Measurements from ENCODE around the gene TIMP2.

Gene TIMP2

DNA sequence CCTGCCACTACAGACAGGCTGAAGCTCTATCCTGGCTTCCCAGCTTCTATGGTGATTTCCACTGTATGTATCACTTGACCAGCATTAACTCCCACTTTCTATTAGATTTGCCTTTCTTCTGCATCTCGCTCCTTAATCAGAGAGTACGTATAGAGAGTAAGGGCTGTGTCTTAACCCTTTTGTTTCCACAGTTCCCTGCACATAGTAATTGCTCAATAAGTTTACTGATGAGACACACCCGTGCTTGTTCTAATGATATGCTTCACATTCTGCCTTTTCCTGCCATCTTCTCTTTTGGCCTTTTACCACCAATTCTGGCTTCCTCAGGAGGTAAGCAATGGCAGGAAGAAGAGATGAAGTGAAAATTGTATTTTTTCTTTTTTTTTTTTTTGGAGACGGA lies 64.0 kb downstream of the TIMP2 start:
- Histone ChIP-seq H3K36me3 (ENCODE audit: insufficient read depth, insufficient read length, low read length) (peaks cover 23% of the 10 kb centered on the region), H3K4me1 (ENCODE audit: insufficient read depth, insufficient read length) (no peaks in the 10 kb centered on the region), H3K4me3 (ENCODE audit: insufficient read length, low read depth) (no peak overlapping the region), H3K9me3 (ENCODE audit: insufficient read depth, low read length) (no peaks in the 10 kb centered on the region), H3K9ac (ENCODE audit: insufficient read length, low read depth) (no peak overlapping the region), H3K27me3 (ENCODE audit: insufficient read depth, insufficient read length) (no peaks in the 10 kb centered on the region)
- DNase-seq (ENCODE audit: low read depth, low spot score), result no peak
- TF ChIP-seq YY1 (IDR thresholded peaks at IDR 0.05; ENCODE audit: insufficient read depth, insufficient read length) (no peak), ZNF274 (IDR thresholded peaks at IDR 0.05; ENCODE audit: low read depth, low read length) (no peak), SUZ12 (IDR thresholded peaks at IDR 0.05; ENCODE audit: extremely low read depth, insufficient read depth, insufficient read length) (no peak)

DNA sequence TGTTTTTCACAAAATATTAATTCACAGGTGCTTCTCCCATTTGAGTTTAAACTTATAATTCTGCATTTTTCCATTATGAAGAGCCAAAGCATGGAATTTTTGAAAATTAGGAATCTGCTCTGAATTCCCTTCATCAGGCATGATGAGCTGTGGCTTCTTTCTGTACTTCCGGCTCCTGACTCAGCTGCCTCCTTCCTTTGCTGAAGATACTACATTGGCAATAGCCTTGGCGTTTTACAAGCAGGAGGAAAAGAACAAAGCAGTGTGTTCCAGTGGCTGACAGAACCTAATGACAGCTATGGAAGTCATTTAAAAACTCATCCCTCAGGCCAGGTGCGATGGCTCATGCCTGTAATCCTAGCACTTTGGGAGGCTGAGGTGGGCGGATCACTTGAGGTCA lies 66.1 kb downstream of the TIMP2 start:
- Histone ChIP-seq H3K4me3 (ENCODE audit: insufficient read length, low read depth) (no peak overlapping the region), H3K4me1 (ENCODE audit: insufficient read depth, insufficient read length) (peaks cover 3% of the 10 kb centered on the region), H3K36me3 (ENCODE audit: insufficient read depth, insufficient read length, low read length) (peaks cover 43% of the 10 kb centered on the region), H3K9me3 (ENCODE audit: insufficient read depth, low read length) (no peaks in the 10 kb centered on the region), H3K27me3 (ENCODE audit: insufficient read depth, insufficient read length) (no peaks in the 10 kb centered on the region), H3K9ac (ENCODE audit: insufficient read length, low read depth) (no peak overlapping the region)
- TF ChIP-seq YY1 (IDR thresholded peaks at IDR 0.05; ENCODE audit: insufficient read depth, insufficient read length) (no peak), SUZ12 (IDR thresholded peaks at IDR 0.05; ENCODE audit: extremely low read depth, insufficient read depth, insufficient read length) (no peak), ZNF274 (IDR thresholded peaks at IDR 0.05; ENCODE audit: low read depth, low read length) (no peak)
- no peak for DNase-seq (ENCODE audit: low read depth, low spot score)

DNA sequence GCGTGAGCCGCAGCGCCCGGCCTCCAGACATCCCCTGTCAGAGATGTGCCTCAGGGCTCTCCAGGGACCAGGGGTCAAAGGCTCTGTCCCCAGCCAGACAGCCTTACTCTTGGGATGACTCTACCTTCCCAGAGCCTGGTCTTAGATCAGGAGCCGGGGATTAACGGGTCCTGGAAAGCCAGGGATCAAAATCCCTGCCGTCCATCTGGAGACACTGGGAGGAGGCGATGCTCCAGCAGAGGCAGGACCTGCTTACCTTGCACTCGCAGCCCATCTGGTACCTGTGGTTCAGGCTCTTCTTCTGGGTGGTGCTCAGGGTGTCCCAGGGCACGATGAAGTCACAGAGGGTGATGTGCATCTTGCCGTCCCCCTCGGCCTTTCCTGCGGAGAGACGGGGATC lies 67.9 kb downstream of the TIMP2 start:
- peaks cover 49% of the 10 kb centered on the region for H3K36me3 ChIP-seq (ENCODE audit: insufficient read depth, insufficient read length, low read length)
- TF ChIP-seq SUZ12 (IDR thresholded peaks at IDR 0.05; ENCODE audit: extremely low read depth, insufficient read depth, insufficient read length) (no peak), YY1 (IDR thresholded peaks at IDR 0.05; ENCODE audit: insufficient read depth, insufficient read length) (no peak), ZNF274 (IDR thresholded peaks at IDR 0.05; ENCODE audit: low read depth, low read length) (no peak)
- no peaks in the 10 kb centered on the region for H3K9me3 ChIP-seq (ENCODE audit: insufficient read depth, low read length)
- no peak overlapping the region for H3K9ac ChIP-seq (ENCODE audit: insufficient read length, low read depth)
- no peaks in the 10 kb centered on the region for H3K27me3 ChIP-seq (ENCODE audit: insufficient read depth, insufficient read length)
- H3K4me3 ChIP-seq (ENCODE audit: insufficient read length, low read depth), result no peak overlapping the region
- H3K4me1 ChIP-seq (ENCODE audit: insufficient read depth, insufficient read length), result peaks cover 5% of the 10 kb centered on the region
- DNase-seq (ENCODE audit: low read depth, low spot score), result no peak

DNA sequence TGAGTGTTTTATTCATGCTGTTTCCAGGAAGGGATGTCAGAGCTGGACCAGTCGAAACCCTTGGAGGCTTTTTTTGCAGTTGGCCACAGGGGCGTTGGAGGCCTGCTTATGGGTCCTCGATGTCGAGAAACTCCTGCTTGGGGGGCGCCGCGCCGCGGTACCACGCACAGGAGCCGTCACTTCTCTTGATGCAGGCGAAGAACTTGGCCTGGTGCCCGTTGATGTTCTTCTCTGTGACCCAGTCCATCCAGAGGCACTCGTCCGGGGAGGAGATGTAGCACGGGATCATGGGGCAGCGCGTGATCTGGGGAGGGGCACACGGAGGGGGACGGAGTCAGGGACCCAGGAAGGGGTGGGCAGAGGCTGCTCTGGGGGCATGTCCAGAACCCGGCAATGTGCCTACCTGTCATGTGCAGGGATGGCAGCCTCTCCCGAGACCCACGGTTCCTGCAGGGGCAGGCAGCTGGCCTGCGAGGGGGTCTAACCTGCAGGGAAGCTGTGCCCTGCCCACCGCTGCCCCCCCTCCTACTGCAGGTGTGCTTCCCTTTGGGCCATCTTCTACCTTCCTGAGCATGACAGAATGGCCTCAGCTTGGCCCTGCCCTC lies 69.5 kb downstream of the TIMP2 start:
- H3K9ac ChIP-seq (ENCODE audit: insufficient read length, low read depth), result no peak overlapping the region
- TF ChIP-seq ZNF274 (IDR thresholded peaks at IDR 0.05; ENCODE audit: low read depth, low read length), result no peak
- no peak for TF ChIP-seq YY1 (IDR thresholded peaks at IDR 0.05; ENCODE audit: insufficient read depth, insufficient read length)
- no peak for TF ChIP-seq SUZ12 (IDR thresholded peaks at IDR 0.05; ENCODE audit: extremely low read depth, insufficient read depth, insufficient read length)
- peaks cover 5% of the 10 kb centered on the region for H3K4me1 ChIP-seq (ENCODE audit: insufficient read depth, insufficient read length)
- DNase-seq (ENCODE audit: low read depth, low spot score), result no peak
- H3K4me3 ChIP-seq (ENCODE audit: insufficient read length, low read depth), result no peak overlapping the region
- H3K27me3 ChIP-seq (ENCODE audit: insufficient read depth, insufficient read length), result no peaks in the 10 kb centered on the region
- peaks cover 52% of the 10 kb centered on the region for H3K36me3 ChIP-seq (ENCODE audit: insufficient read depth, insufficient read length, low read length)
- no peaks in the 10 kb centered on the region for H3K9me3 ChIP-seq (ENCODE audit: insufficient read depth, low read length)

DNA sequence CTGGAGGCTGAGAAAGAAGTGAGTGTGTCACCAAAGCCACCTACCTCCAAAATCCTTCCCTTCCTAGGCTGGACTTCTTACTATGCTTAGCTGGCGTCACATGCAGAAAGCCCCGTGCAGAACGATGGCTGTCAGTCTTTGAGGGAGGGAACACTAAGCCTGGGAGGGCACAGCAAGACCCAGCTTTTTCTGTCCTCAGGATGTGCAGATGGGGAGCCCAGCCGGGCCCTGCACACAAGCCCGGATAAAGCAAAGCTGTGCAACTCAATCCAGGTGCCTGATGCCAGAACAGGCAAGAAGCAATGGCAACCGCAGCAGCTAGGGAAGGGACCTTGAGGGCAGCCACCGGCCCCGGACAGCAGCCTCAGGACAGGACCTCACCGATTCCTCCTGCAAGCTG lies 70.7 kb downstream of the TIMP2 start:
- Histone ChIP-seq H3K9me3 (ENCODE audit: insufficient read depth, low read length) (no peaks in the 10 kb centered on the region), H3K4me3 (ENCODE audit: insufficient read length, low read depth) (no peak overlapping the region), H3K9ac (ENCODE audit: insufficient read length, low read depth) (no peak overlapping the region), H3K4me1 (ENCODE audit: insufficient read depth, insufficient read length) (peaks cover 5% of the 10 kb centered on the region), H3K27me3 (ENCODE audit: insufficient read depth, insufficient read length) (no peaks in the 10 kb centered on the region), H3K36me3 (ENCODE audit: insufficient read depth, insufficient read length, low read length) (peaks cover 48% of the 10 kb centered on the region)
- no peak for TF ChIP-seq SUZ12 (IDR thresholded peaks at IDR 0.05; ENCODE audit: extremely low read depth, insufficient read depth, insufficient read length)
- TF ChIP-seq ZNF274 (IDR thresholded peaks at IDR 0.05; ENCODE audit: low read depth, low read length), result no peak
- no peak for TF ChIP-seq YY1 (IDR thresholded peaks at IDR 0.05; ENCODE audit: insufficient read depth, insufficient read length)
- DNase-seq (ENCODE audit: low read depth, low spot score), result no peak

DNA sequence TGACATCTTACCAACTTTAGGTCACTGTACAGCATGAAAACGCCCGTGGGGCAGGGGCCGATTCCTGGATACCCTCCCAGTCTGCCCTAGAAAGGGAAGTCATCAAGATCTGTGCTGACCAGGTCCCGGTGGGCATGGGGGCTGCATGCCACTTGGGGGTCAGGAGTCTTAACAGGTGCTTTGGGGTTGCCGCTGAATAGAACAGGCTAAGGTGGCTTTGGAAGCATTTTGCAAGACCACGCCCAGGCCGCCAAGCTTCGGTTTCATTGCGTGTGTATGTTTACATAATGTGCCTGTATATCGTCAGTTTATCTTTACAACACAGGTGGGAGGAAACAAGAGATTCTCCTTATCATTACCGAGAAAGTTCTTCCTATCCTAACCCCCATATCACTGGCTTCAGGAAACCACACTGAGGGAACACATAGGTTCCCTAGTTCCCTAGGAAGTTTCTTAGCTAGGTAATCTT lies 71.2 kb downstream of the TIMP2 start:
- H3K4me3 ChIP-seq (ENCODE audit: insufficient read length, low read depth), result no peak overlapping the region
- DNase-seq (ENCODE audit: low read depth, low spot score), result no peak
- TF ChIP-seq ZNF274 (IDR thresholded peaks at IDR 0.05; ENCODE audit: low read depth, low read length), result no peak
- no peak for TF ChIP-seq SUZ12 (IDR thresholded peaks at IDR 0.05; ENCODE audit: extremely low read depth, insufficient read depth, insufficient read length)
- H3K9ac ChIP-seq (ENCODE audit: insufficient read length, low read depth), result no peak overlapping the region
- H3K36me3 ChIP-seq (ENCODE audit: insufficient read depth, insufficient read length, low read length), result peaks cover 48% of the 10 kb centered on the region
- no peaks in the 10 kb centered on the region for H3K9me3 ChIP-seq (ENCODE audit: insufficient read depth, low read length)
- H3K27me3 ChIP-seq (ENCODE audit: insufficient read depth, insufficient read length), result no peaks in the 10 kb centered on the region
- peaks cover 5% of the 10 kb centered on the region for H3K4me1 ChIP-seq (ENCODE audit: insufficient read depth, insufficient read length)

DNA sequence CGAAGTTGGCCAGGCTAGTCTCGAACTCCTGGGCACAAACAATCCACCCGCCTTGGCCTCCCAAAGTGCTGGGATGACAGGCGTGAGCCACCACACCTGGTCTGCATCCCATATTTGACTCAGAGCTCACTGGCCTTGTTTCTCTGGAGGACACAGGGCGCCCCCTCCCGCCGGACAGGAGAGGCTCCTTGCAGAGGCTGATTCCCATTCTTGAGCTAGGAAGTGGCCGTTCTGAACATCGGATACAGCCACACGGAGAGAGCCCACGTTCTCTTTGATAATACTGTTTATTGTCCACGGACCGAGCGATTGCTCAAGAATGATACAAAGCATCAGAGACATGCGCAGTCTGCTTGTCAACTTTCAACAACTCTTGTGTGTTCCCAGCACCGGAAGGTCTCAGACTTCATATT lies 72.5 kb downstream of the TIMP2 start:
- Histone ChIP-seq H3K36me3 (ENCODE audit: insufficient read depth, insufficient read length, low read length) (peaks cover 48% of the 10 kb centered on the region), H3K9me3 (ENCODE audit: insufficient read depth, low read length) (no peaks in the 10 kb centered on the region), H3K9ac (ENCODE audit: insufficient read length, low read depth) (no peak overlapping the region), H3K27me3 (ENCODE audit: insufficient read depth, insufficient read length) (no peaks in the 10 kb centered on the region), H3K4me3 (ENCODE audit: insufficient read length, low read depth) (no peak overlapping the region), H3K4me1 (ENCODE audit: insufficient read depth, insufficient read length) (peaks cover 5% of the 10 kb centered on the region)
- TF ChIP-seq ZNF274 (IDR thresholded peaks at IDR 0.05; ENCODE audit: low read depth, low read length) (no peak), YY1 (IDR thresholded peaks at IDR 0.05; ENCODE audit: insufficient read depth, insufficient read length) (no peak), SUZ12 (IDR thresholded peaks at IDR 0.05; ENCODE audit: extremely low read depth, insufficient read depth, insufficient read length) (no peak)
- DNase-seq (ENCODE audit: low read depth, low spot score), result no peak

Measured in NT2/D1 (cell line).